Uterus (tissue), 2 donors: ENCODE measurements around the gene DCPS.
"Not testable (repeated sequence)": the region's sequence is repeated elsewhere in the genome, so short reads cannot be mapped to it uniquely, and the experiment has no call there.

Experiments
- POLR2A ChIP-seq, 2 donors: fragments of 450-650 bp; IDR thresholded peaks; one replicate each; pipeline ENCODE4 v1.6.1; 2016; ENCODE audit warnings: antibody characterized with exemption in 2 of 2, mild to moderate bottlenecking in 1 of 2, moderate library complexity in 1 of 2
- TF ChIP-seq, protein P1 (sequence below), 4 experiments: fragments of 200-600 bp in 2 of 4; fragments of 450-650 bp in 2 of 4; sonication (generic) in 2 of 4; IDR thresholded peaks; one replicate each; pipeline ENCODE4 v1.5.1; 2016 to 2019; ENCODE audit warnings: antibody characterized with exemption in 4 of 4, mild to moderate bottlenecking in 2 of 4, moderate library complexity in 1 of 4

DNA sequence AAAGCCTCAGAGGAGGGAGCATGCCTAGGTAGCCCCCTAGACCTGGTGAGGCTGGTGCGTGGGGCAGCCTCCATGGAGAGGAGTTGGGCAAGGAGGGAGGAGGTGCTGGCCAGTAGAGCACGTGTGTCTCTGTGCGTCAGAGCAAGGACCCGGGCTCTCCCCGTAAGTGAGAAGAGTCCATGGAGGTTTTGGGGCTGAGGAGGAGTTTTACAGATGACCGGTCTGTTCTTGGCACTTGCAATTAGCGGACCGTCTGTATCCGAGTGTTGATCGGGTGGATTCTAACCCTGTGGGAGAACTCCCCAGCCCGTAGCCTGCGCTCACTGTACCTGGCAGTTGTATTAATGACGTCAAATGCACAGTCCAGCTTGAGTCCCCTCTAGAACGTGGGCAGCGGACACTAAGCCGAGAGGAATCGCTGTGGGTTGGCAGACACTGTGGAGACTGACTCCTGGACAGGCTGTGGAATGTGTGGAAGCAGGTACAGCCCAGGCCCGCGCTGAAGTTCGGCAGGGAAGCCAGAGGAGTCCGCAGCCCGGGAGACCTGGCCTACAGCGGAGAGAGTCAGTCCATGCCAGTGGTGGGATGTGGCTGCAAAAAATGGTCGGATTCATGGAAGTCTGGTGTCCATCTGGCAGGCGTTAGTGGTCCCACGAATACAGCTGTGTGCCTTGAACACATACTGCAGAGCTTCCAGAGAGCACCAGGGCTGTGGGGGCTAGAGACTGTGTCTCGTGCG, 70.9 kb downstream of the DCPS start:
- not testable (repeated sequence) for TF ChIP-seq POLR2A (IDR thresholded peaks at IDR 0.05)
- TF ChIP-seq, protein P1, sequence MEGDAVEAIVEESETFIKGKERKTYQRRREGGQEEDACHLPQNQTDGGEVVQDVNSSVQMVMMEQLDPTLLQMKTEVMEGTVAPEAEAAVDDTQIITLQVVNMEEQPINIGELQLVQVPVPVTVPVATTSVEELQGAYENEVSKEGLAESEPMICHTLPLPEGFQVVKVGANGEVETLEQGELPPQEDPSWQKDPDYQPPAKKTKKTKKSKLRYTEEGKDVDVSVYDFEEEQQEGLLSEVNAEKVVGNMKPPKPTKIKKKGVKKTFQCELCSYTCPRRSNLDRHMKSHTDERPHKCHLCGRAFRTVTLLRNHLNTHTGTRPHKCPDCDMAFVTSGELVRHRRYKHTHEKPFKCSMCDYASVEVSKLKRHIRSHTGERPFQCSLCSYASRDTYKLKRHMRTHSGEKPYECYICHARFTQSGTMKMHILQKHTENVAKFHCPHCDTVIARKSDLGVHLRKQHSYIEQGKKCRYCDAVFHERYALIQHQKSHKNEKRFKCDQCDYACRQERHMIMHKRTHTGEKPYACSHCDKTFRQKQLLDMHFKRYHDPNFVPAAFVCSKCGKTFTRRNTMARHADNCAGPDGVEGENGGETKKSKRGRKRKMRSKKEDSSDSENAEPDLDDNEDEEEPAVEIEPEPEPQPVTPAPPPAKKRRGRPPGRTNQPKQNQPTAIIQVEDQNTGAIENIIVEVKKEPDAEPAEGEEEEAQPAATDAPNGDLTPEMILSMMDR (IDR thresholded peaks at IDR 0.05), result not testable (repeated sequence)
